ENCODE data around the gene KDM4B. TPM values are rescaled to one million over a fixed set of nuclear protein-coding genes. Genes with fewer than 3 reads are reported as not detected.

KDM4B gene
- total and polyA plus RNA-seq, 4 donors = 17.1 to 49.5 (median 24.7) TPM

DNA sequence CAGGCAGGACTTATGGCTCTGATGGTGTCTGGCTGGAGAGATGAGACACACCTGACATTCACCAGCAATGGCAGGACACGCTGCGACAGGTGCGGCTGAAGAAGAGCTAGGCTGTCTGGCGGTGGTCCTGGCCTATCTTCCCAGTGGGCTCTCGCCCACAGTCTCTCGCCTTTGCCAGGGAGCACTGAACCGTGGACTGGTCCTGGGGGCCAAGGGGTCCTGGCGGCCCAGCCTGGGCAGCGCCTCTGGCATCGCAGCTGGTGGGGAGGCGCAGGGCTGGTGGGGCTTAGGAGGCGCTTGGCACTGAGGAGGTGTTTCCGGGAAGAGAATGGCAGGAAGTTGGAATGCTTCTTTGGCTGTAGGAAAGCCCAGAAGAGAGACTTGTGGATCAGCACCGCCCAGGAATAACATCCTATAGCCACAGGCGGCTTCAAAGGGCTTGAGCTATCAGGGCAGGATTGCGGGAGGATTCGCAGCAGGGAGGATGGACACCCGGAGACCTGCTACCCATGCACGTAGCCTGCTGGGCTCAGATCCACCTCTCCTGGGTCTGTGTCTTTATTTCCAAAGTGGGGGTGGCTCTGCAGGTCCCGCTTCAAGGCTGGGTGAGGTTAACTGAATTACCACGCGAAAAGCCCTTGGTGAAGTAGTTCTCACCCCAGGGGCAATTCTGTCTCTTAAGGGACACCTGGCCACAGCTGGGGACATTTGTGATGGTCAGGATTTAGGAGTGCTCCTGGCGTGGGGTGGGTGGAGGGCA, 14.6 kb downstream of the KDM4B start:
- no peaks in the 10 kb centered on the region for H3K9me3 ChIP-seq (ENCODE audit: control insufficient read depth in 4 of 4, insufficient read depth in 3 of 4, low read length in 3 of 4)
- H3K36me3 ChIP-seq (ENCODE audit: control insufficient read depth in 4 of 4, insufficient read depth in 4 of 4, low read length in 4 of 4) = peaks cover 0 to 5% (median 0%) of the 10 kb centered on the region in 4 donors
- ATAC-seq (ENCODE audit: insufficient read depth, low FRiP score) (no peak), DNase-seq (peak in 2 of 3 donors; percentile 10 to 27)
- H3K4me3 ChIP-seq = no peak overlapping the region
- peaks cover 8 to 26% (median 15%) of the 10 kb centered on the region in 5 donors for H3K4me1 ChIP-seq (ENCODE audit: control insufficient read depth in 5 of 5, insufficient read depth in 5 of 5, low read length in 5 of 5)
- WGBS, 2 donors = 82 to 87% methylated on average over 23 of the region's 23 CpGs
- TF ChIP-seq, protein P1, sequence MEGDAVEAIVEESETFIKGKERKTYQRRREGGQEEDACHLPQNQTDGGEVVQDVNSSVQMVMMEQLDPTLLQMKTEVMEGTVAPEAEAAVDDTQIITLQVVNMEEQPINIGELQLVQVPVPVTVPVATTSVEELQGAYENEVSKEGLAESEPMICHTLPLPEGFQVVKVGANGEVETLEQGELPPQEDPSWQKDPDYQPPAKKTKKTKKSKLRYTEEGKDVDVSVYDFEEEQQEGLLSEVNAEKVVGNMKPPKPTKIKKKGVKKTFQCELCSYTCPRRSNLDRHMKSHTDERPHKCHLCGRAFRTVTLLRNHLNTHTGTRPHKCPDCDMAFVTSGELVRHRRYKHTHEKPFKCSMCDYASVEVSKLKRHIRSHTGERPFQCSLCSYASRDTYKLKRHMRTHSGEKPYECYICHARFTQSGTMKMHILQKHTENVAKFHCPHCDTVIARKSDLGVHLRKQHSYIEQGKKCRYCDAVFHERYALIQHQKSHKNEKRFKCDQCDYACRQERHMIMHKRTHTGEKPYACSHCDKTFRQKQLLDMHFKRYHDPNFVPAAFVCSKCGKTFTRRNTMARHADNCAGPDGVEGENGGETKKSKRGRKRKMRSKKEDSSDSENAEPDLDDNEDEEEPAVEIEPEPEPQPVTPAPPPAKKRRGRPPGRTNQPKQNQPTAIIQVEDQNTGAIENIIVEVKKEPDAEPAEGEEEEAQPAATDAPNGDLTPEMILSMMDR (IDR thresholded peaks at IDR 0.05; ENCODE audit: control extremely low read depth, extremely low read depth) = no peak
- peak overlapping the region in 1 of 2 donors; percentile 51 for H3K27ac ChIP-seq (ENCODE audit: low read depth in 1 of 2, low read length in 1 of 2)
- no peaks in the 10 kb centered on the region for H3K27me3 ChIP-seq (ENCODE audit: control insufficient read depth in 3 of 3, insufficient read depth in 3 of 3, low read length in 2 of 3)
- no peak overlapping the region for H3K9ac ChIP-seq (ENCODE audit: insufficient read depth in 1 of 2, low read length in 2 of 2)

DNA sequence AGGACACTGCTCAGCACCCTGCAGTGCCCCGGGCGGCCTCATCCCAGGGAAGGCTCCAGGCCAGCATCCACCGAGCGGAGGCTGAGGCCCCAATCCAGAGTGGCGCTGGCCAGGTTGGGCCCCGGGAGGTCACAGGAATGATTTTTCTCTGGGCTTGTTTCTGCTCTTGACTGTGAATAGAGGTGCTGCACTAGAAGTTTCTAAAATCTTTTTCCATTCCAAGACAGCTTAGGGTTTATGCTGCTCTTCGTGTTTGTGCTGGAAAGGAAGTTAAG, 15.1 kb downstream of the KDM4B start:
- TF ChIP-seq, protein P1 (IDR thresholded peaks at IDR 0.05; ENCODE audit: control extremely low read depth, extremely low read depth) = no peak
- DNase-seq (no peak), ATAC-seq (ENCODE audit: insufficient read depth, low FRiP score) (no peak)
- Histone ChIP-seq H3K9me3 (ENCODE audit: control insufficient read depth in 4 of 4, insufficient read depth in 3 of 4, low read length in 3 of 4) (no peaks in the 10 kb centered on the region), H3K9ac (ENCODE audit: insufficient read depth in 1 of 2, low read length in 2 of 2) (no peak overlapping the region), H3K27ac (ENCODE audit: low read depth in 1 of 2, low read length in 1 of 2) (peak overlapping the region in 1 of 2 donors; percentile 46), H3K4me3 (no peak overlapping the region), H3K4me1 (ENCODE audit: control insufficient read depth in 5 of 5, insufficient read depth in 5 of 5, low read length in 5 of 5) (peaks cover 8 to 24% (median 15%) of the 10 kb centered on the region in 5 donors), H3K27me3 (ENCODE audit: control insufficient read depth in 3 of 3, insufficient read depth in 3 of 3, low read length in 2 of 3) (no peaks in the 10 kb centered on the region), H3K36me3 (ENCODE audit: control insufficient read depth in 4 of 4, insufficient read depth in 4 of 4, low read length in 4 of 4) (peaks cover 0 to 5% (median 0%) of the 10 kb centered on the region in 4 donors)
- 84 to 86% methylated on average over 7 of the region's 7 CpGs for WGBS, 2 donors

- WGBS, 2 donors = 77 to 89% methylated on average over 18 of the region's 18 CpGs
- DNase-seq (no peak), ATAC-seq (ENCODE audit: insufficient read depth, low FRiP score) (no peak)
- Histone ChIP-seq H3K27me3 (ENCODE audit: control insufficient read depth in 3 of 3, insufficient read depth in 3 of 3, low read length in 2 of 3) (no peaks in the 10 kb centered on the region), H3K9me3 (ENCODE audit: control insufficient read depth in 4 of 4, insufficient read depth in 3 of 4, low read length in 3 of 4) (no peaks in the 10 kb centered on the region), H3K27ac (ENCODE audit: low read depth in 1 of 2, low read length in 1 of 2) (no peak overlapping the region), H3K36me3 (ENCODE audit: control insufficient read depth in 4 of 4, insufficient read depth in 4 of 4, low read length in 4 of 4) (peaks cover 0 to 5% (median 0%) of the 10 kb centered on the region in 4 donors), H3K4me3 (no peak overlapping the region), H3K4me1 (ENCODE audit: control insufficient read depth in 5 of 5, insufficient read depth in 5 of 5, low read length in 5 of 5) (peaks cover 8 to 25% (median 15%) of the 10 kb centered on the region in 5 donors), H3K9ac (ENCODE audit: insufficient read depth in 1 of 2, low read length in 2 of 2) (no peak overlapping the region)
- TF ChIP-seq, protein P1 (IDR thresholded peaks at IDR 0.05; ENCODE audit: control extremely low read depth, extremely low read depth) = no peak
Observed at GRCh38 chr19:4984438-4984990, 15.6 kb downstream of the KDM4B start.
